DMS153 (cell line): Measurements from ENCODE around the gene CST7.

Experiments used
- DNase-seq: peaks from one replicate; lab custom pipeline; 2025; lab: John Stamatoyannopoulos, UW

CST7 gene

DNA sequence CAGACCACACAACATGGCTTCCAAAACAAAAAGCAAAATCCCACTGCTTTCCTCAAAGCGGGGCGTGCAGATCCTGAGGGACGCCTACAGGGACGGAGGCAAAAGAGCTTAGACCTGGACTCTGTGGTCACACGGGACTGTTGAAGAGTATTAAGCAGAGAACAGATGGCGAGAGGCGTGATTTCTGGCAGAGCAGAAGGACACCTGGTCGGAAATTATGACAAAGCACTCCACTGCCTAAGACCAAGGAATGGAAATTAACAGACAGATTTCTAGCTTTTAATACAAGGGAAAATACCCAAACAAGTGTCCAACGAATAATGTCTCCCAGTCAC lies 15.4 kb downstream of the CST7 start:
- DNase-seq: no peak

DNA sequence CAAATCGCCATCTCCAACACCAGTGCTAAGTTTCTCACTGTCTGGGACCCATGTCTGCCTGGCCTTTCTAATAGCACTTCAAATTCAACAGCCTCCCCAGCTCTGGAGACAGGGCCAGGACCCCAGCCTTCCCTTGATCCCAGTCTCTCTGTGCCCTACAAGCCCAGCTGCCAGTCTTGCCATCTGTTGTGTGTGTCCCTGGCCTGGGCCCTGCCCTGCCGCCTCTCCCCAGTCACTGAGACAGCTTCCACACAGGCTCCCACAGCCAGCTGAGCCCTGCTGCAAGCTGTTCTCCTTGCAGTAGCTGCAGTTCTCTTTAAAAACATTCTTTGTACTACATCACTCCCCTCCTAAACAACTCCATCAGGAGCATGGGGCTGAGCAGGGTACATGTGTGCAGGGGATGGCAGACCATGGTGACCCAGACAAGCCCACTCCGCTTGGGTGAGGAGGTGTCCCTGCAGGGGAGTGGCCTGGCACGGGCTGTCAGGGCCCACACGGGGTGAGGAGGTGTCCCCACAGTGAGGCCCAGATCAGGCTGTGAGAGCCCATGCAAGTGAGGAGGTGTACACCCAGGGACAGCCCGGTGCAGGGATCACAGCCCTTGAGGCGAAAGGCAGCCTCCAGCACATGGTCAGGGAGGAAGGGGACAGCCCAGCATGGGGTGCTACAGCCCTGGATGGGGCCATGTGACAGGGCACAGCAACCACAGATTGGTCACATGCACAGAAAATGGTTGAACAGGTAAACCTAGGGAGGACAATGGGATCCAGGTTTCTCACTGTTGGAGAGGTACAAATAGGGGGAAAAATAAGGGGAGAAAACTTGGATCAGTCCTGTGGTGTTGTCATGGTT lies 16.2 kb downstream of the CST7 start:
- no peak for DNase-seq

DNA sequence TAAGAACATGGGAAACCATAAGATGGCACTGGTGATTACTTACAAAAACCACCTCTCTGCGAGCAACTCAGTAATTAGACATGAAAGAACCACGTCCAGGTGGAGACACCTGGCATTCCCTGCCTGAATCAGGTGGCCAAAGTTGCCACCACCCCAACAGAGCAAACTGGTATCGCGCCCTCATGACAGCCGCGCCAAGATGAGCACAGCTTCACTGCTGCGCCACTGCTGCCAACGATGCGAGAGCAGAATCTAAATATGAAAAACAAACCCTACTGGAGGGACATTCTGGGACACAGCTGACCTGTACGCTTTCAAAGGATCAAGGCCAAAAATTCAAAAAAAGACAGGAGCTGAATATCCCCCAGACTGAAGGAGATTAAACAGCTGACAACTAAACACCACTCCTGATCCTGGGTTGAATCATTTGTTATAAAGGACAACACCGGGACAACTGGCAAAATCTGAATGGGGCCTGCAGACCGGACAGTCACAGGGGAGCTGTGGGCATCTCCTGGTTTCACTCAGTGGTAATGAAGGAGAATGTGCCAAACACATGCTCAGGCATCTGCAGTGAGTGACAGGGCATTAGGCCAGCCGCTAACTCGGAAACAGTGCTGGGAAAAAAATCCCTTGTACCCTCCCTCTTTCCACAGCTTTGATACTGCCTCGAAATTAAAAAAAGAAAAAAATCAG lies 17.4 kb downstream of the CST7 start:
- DNase-seq: no peak

DNA sequence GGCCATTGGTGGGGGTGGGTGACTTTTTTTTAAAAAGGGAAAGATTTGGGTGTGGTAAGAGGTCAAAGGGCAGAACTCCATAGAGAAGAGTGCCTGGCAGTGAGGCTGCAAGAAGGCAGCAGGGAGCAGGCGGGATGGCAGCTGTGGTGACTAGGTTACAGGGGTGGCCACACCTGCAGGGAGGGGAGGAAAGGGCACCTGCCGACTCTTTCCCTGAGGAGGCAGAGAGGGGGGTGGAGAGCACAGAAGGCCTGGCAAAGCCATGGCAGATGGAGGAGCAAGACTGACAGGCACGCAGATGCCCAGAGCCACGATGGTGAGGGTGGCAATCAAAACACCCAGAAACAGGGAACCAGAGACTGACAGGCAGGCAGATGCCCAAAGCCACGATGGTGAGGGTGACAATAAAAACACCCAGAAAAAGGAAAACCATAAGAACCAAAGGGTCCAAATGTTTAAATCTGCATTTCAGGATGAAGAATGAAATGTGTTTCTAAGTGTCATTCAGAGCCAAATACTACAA lies 19.3 kb downstream of the CST7 start:
- DNase-seq: peak; percentile 24

DNA sequence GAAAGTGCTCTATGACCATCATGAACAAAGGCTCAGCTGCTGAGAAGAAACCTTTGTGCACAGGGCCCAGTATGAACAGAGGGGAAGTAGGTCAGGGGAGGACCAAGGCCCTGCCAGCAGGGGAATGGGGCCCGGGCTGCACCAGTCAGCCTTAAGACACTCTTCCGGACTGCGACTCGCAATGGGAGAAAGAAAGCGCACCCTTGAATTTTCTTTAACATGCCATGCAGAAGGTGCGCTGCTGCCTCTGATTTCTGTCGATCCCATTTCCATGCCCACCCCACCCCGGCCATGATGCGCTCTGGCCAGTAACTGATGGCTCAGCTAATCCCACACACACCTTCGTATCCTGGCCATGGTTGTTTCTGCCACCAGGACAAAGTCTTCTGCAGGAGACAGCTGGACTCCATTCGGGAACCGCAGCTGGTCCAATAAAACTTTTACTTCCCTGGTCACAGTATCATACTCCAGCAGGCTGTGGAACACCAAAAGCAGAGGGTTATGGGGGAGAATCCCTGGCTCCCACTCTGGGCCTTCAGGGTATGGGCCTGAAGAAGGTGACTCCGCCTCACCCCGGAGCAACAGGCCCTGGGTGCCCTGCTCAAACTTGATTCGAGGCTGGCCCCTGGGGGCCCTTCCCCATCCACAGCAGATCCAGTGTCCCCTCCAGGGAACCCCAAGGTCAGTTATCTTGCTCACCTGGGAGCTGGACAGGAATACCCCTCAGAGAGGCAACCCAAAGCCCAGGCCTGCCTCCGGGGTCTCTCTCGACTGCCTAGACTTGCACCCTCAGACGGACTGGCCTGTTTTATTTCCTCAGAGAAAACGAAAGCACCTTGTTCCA lies 20.3 kb downstream of the CST7 start:
- DNase-seq: no peak

DNA sequence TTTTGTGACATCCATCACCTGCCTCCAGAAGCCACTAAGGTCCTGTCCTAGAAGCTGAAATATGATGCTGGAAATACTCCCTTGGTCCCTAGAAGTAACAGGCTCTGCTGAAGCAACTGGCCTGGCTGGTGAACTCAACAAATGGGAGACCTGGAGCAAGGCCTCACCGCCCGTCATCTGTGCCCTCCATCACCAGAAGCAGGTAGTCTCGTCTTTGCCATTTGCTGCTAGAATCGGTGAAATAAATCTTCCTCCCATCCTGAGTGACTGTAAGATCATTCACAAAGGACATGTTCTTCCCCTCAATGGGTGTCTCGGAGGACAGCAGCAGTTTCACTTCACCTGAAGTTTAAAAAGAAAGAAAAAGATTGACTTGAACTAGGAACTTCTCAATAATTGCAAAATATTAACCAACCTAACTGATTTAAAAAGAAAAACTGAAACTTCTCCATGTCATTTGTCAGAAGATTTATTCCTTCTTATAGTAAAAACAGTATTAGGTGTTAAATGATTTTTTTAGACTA lies 21.0 kb downstream of the CST7 start:
- DNase-seq: no peak

DNA sequence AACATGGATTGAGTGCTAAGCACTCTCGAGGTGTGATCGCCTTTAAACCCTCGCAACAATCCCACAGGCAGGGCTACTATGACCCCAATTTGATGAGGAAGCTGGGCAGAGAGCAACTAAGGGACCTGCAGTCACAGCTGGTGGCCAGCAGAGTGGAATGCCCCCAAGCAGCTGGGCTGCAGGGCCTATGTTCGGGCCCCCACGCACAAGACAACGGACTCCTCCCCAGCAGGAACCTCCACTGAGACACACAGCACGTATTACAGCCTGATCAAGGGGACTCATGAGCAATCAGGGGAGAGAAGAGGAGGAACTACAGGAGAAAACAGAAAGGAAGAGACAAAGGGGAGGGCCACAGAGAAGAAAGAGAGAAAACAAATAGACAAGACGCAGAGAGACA lies 21.7 kb downstream of the CST7 start:
- DNase-seq: no peak

DNA sequence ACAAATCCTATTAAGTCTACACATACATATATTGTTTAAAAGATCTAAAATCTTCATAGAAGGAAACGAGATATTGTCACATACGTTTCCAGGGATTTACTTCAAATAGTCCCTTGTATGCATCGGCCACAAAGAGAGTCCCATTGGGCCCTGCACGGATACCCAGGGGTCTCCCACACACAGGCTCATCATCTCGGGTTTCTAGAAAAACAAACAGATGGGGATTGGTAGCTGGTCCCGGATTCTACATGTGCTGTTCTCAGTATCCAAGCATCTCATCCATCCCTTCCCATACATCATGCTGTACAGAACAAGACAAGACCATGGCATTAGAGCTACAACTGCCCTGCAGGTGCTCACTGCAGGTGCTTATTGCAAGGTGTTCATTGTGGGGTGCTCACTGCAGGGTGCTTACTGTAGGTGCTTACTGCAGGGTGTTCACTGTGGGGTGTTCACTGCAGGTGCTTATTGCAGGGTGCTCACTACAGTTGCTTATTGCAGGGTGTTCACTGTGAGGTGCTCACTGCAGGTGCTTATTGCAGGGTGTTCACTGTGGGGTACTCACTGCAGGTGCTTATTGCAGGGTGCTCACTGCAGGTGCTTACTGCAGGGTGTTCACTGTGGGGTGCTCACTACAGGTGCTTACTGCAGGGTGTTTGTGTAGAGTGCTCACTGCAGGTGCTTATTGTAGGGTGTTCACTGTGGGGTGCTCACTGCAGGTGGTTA lies 22.5 kb downstream of the CST7 start:
- DNase-seq: no peak

DNA sequence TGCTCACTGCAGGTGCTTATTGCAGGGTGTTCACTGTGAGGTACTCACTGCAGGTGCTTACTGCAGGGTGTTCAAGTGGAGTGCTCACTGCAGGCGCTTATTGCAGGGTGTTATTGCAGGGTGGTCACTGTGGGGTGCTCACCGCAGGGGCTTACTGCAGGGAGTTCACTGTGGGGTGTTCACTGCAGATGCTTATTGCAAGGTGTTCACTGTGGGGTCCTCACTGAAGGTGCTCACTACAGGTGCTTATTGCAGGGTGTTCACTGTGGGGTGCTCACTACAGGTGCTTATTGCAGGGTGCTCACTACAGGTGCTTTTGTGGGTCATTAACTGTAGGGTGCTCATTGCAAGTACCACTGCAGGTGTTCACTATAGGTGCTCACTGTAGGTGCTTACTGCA lies 23.3 kb downstream of the CST7 start:
- no peak for DNase-seq

DNA sequence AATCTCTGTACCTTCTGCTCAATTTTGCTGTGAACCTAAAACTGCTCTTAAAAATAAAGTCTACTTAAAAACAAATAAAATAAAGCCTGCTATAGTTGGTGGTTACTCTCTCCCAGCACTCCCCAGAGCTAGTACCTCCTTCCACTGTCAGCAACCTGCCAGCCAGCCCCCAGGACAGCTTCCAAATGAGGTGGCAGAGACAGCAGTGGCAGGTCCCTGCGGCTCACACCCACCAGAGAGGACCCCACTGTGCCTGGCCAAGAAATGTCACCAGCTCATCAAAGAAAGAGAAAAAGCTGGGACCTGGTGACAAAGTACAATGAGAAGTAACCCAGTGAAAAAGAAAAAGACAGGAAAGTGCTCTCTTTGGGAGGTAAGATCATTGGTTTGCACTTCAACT lies 28.3 kb downstream of the CST7 start:
- DNase-seq: no peak

DNA sequence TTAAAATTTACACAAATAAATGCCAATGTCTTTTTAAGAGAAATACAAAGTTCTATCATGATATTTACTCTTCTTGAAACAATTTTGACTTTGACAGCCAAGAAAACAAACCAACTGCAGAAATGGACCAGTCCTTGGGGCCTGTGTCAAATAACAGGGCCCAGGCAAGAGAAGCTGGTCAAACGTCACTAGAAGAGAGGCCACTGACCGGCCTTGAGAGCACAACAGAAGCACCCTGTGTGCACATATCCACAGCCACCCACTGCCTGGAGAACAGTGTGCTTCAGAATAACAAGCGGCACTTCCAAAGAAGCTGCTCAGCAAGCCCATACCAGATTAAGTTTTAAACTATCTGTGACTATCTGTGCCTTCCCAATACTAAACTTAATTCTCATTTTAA lies 28.7 kb downstream of the CST7 start:
- DNase-seq: no peak

DNA sequence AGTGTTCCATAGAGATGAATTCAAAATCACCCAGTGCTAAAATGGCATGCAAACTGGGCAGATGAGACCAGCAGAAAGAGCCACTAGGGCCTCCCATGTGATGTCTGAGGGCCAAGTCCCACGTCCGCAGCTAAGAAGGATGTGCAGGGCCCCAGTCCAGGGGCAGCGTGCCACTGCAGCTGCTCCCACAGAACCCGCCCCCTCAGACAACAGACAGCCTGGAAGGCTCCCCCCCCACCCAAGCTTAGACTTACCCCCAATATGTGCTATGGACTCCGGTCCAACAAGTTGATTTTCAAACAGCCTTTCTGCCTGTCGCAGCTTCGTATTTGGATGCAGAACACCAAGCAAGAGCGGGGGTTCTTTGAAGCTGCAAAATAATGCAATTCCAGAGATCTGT lies 29.4 kb downstream of the CST7 start:
- no peak for DNase-seq

DNA sequence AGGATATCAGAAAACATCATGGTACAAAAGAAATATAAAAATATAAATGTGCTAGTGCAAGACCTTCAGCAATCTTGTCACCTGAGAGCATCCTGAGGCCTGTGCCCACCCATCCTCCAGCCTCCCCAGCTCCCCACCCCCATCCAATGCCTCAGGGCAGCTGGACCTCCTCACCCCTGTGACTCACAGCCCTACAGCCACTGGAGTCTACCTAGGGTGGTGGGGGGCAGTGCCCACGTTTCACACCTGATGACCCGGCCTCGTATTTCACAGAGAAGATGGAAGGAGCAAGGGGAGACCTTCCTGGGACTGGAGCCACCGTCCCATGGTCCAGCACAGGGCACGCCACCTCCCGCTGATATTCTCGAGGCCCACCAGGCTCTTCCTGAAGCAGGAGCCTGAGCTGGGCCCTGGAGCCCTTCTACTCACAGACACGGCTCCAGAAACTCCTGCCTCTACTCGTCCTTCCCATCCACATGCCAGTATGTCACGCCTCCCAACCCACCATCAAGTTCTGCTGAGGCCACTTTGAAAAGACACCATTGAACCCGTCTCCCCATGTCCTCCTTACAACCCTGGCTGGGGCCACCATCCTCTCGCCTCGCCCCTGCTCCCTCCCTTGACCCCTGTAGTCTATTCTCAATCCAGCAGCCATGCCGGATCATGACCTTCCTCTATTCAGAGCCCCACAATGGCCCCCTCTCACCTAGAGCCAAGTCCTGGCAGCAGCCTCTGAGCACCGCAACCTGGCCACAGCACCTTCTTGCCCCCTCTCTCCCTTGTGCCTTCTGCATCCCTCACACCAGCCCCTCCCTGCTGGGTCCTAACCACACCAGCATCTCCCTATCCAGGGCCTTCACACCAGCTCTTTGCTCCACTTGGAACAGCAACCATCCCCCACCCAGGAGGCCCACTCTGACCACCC lies 30.2 kb downstream of the CST7 start:
- no peak for DNase-seq

DNA sequence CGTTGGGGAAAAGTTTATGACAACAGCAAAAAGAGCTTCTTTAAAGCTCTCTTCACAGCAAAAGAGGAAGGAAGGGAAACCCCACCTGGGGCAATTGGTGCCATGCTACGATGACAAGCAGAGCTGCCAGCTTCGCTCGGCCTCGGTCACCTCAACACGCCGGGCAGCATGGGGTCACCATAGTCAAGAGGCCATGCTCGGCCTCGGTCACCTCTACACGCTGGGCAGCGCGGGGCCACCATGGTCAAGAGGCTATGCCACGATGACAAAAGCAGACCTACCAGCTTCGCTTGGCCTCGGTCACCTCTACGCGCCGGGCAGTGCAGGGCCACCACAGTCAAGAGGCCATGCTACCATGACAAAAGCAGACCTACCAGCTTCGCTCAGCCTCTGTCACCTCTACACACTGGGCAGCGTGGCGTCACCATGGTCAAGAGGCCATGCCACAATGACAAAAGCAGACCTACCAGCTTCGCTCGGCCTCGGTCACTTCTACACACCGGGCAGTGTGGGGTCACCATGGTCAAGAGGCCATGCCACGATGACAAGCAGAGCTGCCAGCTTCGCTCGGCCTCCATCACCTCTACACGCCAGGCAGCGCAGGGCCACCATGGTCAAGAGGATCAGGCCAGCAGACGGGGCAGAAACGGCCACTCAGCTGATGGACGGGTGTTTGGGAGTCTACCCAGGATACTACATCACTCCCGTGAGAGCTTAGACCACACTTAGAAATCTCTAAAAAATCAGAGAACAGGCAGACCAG lies 31.4 kb downstream of the CST7 start:
- DNase-seq: no peak

DNA sequence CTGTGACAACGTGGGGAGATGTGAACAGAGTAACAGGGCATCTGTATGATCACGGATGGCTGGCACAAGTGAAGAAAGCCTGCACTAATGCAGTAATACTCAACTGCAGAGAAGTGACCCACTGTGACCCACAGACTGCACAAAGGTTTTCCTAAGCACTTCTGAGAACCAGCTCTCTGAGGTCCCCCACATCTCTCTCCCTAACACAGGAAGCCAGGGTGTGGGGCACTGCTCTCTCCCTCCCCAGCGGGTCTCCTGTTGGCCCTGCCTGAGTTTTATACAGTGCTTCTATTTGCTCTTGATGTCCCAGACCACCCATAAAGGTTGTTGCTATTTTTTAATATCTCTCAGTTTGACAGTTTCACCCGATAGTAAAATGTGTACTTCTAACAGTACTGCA lies 32.2 kb downstream of the CST7 start:
- no peak for DNase-seq

DNA sequence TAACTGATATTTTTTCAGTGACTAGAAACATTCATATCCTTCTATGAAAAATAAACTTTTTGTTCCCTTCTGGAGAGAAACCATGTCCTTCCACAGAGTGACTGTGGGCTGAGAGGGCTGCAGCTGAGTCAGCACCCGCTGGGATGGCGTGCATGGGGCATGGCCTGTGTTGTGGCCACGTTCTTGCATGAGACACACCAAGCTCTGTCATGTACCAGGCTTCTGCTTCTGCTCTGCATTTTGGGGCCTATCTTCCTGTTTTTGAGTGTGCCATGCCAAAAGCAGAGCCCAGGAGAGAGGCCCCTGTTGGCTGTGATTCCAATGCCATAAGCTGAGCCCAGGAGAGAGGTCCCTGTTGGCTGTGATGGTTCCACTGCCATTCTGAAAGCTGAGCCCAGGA lies 32.7 kb downstream of the CST7 start:
- DNase-seq: no peak

DNA sequence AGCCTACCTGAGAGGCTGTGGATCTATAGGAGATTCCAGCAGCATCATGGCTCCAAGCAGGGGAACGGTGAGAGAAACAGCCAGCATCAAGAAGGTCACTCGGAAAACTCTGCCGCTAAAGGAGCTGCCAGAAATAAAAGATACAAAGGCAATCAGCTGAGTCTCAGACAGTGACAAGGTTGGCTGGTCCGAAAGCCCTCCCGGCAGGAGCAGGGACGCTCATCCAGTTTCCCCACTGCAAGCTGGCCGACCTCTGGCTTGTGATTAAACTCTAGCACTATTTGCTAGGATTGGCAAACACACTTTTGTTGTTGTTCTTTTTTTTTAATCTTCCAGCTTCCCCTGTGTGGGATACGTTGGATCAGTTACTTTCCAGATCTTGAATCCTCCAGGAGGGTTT lies 34.8 kb downstream of the CST7 start:
- no peak for DNase-seq

DNA sequence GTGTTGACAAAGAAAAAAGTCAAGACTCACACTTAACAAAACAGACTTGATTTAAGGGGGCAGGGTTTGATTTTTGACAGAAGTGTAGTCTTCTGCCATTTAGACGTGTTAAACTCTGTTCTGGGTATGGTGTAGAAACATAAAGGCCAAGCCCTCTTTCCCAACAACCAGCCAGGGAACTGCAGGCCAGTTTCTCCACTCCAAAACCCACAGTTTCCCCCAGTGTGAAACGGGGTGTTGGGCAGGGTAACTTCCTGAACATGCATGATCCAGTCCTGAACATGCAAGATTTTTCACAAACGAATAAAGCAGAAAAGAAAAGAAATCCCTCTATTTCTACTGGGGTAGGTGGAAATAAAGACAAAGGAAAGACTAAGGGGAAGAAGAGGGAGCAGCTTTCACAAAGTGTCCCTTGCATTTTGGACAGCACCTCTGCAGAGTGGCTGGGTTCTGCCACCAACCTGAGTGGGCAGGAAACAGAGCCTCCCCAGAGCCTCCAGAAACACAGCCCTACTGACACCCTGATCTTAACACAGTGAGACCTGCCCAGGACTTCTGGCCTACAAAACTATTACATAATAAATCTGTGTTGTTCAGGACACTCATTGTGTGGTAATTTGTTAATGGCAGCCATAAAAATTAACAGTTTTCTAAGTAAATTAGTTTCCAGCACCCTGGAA lies 36.0 kb downstream of the CST7 start:
- DNase-seq: no peak

DNA sequence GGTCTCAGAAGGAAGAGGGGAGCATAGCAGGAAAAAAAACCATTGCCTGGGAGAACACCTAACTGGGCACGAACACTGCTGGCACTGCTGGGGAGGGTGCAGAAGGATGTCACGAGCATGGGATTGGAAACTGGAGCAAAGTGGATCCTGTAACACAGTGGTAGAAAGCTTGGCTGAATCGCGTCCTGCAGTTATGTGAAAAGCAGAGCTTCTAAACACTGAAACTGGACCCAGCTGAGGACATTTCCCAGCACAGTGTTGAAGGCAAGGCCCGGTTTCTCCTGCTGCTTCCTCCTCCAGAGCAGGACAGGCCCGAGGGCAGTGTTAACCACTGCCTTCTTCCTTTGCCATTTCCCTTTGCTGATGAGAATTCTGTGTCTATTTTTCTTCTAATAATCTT lies 36.7 kb downstream of the CST7 start:
- DNase-seq: no peak
